ENCODE measurements around the gene MICU1. TPM values are rescaled to one million over a fixed set of nuclear protein-coding genes. Genes with fewer than 3 reads are reported as not detected.

MICU1 gene
- total RNA-seq, 1 experiment from 2014 or later = 46.9 TPM

GRCh38 chr10:72673280-72673679 is 47.4 kb upstream of the MICU1 start:
- ChIA-PET POLR2A (interaction anchor here (0.6 kb wide), 1 partner anchor 14 kb away, joined by 4 read pairs; no protein-coding TSS in a partner anchor), CTCF (interaction anchor here (0.6 kb wide), 1 partner anchor 66 kb away, joined by 3 read pairs; no protein-coding TSS in a partner anchor)
- H3K27ac ChIP-seq (ENCODE audit: low read length) = no peak overlapping the region
- in situ Hi-C loops (cut with HindIII; ENCODE audit: low pct_unique_long_range_greater_than_20kb, low sequenced_read_pairs) (no loop called here), intact Hi-C loops (cut with micrococcal nuclease; ENCODE audit: unreplicated experiment) (no loop called here)
- ATAC-seq (no peak), DNase-seq (ENCODE audit: low read depth, low spot score) (no peak)
- TF ChIP-seq, protein P1, sequence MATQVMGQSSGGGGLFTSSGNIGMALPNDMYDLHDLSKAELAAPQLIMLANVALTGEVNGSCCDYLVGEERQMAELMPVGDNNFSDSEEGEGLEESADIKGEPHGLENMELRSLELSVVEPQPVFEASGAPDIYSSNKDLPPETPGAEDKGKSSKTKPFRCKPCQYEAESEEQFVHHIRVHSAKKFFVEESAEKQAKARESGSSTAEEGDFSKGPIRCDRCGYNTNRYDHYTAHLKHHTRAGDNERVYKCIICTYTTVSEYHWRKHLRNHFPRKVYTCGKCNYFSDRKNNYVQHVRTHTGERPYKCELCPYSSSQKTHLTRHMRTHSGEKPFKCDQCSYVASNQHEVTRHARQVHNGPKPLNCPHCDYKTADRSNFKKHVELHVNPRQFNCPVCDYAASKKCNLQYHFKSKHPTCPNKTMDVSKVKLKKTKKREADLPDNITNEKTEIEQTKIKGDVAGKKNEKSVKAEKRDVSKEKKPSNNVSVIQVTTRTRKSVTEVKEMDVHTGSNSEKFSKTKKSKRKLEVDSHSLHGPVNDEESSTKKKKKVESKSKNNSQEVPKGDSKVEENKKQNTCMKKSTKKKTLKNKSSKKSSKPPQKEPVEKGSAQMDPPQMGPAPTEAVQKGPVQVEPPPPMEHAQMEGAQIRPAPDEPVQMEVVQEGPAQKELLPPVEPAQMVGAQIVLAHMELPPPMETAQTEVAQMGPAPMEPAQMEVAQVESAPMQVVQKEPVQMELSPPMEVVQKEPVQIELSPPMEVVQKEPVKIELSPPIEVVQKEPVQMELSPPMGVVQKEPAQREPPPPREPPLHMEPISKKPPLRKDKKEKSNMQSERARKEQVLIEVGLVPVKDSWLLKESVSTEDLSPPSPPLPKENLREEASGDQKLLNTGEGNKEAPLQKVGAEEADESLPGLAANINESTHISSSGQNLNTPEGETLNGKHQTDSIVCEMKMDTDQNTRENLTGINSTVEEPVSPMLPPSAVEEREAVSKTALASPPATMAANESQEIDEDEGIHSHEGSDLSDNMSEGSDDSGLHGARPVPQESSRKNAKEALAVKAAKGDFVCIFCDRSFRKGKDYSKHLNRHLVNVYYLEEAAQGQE (IDR thresholded peaks at IDR 0.05; ENCODE audit: insufficient read depth in 1 of 2, low read depth in 2 of 2, low read length in 1 of 2) = no peak
- TF ChIP-seq TCF7L2 (IDR thresholded peaks at IDR 0.05; ENCODE audit: low read depth, low read length) = no peak
- TF ChIP-seq CTCF (IDR thresholded peaks at IDR 0.05) = no peak
- TF ChIP-seq SIN3A (IDR thresholded peaks at IDR 0.05; ENCODE audit: borderline replicate concordance, insufficient read depth, low read depth, low read length) = no peak
- no peak for TF ChIP-seq POLR2AphosphoS5 (IDR thresholded peaks at IDR 0.05; ENCODE audit: low read depth, low read length)
- no peak overlapping the region for H3K4me3 ChIP-seq (ENCODE audit: low read depth in 2 of 2, low read length in 2 of 2)
- BruUV-seq (replicated peaks) = no TSS peak
- H3K9me3 ChIP-seq (ENCODE audit: control insufficient read depth, insufficient read depth, low read depth, low read length) = no peaks in the 10 kb centered on the region
- no peaks in the 10 kb centered on the region for H3K36me3 ChIP-seq (ENCODE audit: control insufficient read depth, insufficient read depth, low read length)
- H3K4me1 ChIP-seq (ENCODE audit: control insufficient read depth, insufficient read depth, low read length) = no peaks in the 10 kb centered on the region
- H3K27me3 ChIP-seq (ENCODE audit: control insufficient read depth, insufficient read depth, low read length) = peaks cover 3% of the 10 kb centered on the region; the same call in 1 of the 2 replicates

DNA sequence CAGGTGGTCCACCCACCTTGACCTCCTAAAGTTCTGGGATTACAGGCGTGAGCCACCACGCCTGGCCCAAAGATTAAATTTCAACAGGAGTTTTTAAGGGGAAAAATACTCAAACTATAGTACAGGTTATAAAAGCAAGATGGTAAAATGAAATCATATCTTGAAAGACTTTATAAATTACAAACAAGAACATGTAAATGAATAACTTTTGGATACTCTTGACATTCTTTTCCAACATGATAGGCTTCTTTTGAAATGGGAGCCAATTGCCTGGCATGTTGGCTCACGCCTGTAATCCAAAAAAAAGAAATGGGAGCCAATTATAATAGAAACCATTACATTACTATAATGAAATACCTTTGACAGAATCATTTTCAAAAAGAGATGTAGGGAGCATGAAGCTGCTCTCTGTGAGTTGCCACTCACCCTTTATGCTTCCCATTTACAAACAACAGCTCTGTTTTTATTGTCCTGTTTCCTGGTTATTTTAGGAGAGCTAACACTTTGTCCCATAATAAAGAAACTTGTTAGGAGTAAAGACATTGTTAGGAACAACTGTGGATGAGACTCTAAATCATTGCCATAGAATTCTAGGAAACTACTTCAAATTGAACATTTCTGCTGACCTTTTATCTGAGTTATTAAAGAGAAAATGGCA is 41.5 kb upstream of the MICU1 start:
- intact Hi-C loops (cut with micrococcal nuclease; ENCODE audit: unreplicated experiment) = no loop called here
- no peak overlapping the region for H3K4me3 ChIP-seq (ENCODE audit: low read depth in 2 of 2, low read length in 2 of 2)
- H3K36me3 ChIP-seq (ENCODE audit: control insufficient read depth, insufficient read depth, low read length) = no peaks in the 10 kb centered on the region
- H3K27ac ChIP-seq (ENCODE audit: low read length) = no peak overlapping the region
- BruUV-seq (replicated peaks) = no TSS peak
- H3K4me1 ChIP-seq (ENCODE audit: control insufficient read depth, insufficient read depth, low read length) = no peaks in the 10 kb centered on the region
- POLR2A ChIA-PET = no interaction called here
- peaks cover 3% of the 10 kb centered on the region; the same call in 1 of the 2 replicates for H3K27me3 ChIP-seq (ENCODE audit: control insufficient read depth, insufficient read depth, low read length)
- CTCF ChIA-PET = interaction anchor here (0.7 kb wide), 1 partner anchor 173 kb away, joined by 5 read pairs; no protein-coding TSS in a partner anchor
- TF ChIP-seq SIN3A (IDR thresholded peaks at IDR 0.05; ENCODE audit: borderline replicate concordance, insufficient read depth, low read depth, low read length) (no peak), CTCF (IDR thresholded peaks at IDR 0.05) (no peak), POLR2AphosphoS5 (IDR thresholded peaks at IDR 0.05; ENCODE audit: low read depth, low read length) (no peak), TCF7L2 (IDR thresholded peaks at IDR 0.05; ENCODE audit: low read depth, low read length) (no peak)
- TF ChIP-seq, protein P1 (IDR thresholded peaks at IDR 0.05; ENCODE audit: insufficient read depth in 1 of 2, low read depth in 2 of 2, low read length in 1 of 2) = no peak
- ATAC-seq (no peak), DNase-seq (ENCODE audit: low read depth, low spot score) (no peak)
- H3K9me3 ChIP-seq (ENCODE audit: control insufficient read depth, insufficient read depth, low read depth, low read length) = no peaks in the 10 kb centered on the region
- in situ Hi-C loops (cut with HindIII; ENCODE audit: low pct_unique_long_range_greater_than_20kb, low sequenced_read_pairs) = no loop called here
